ENCODE results near the gene C11orf16.
"Not testable (repeated sequence)": the region's sequence is repeated elsewhere in the genome, so short reads cannot be mapped to it uniquely, and the experiment has no call there.

The C11orf16 gene

DNA sequence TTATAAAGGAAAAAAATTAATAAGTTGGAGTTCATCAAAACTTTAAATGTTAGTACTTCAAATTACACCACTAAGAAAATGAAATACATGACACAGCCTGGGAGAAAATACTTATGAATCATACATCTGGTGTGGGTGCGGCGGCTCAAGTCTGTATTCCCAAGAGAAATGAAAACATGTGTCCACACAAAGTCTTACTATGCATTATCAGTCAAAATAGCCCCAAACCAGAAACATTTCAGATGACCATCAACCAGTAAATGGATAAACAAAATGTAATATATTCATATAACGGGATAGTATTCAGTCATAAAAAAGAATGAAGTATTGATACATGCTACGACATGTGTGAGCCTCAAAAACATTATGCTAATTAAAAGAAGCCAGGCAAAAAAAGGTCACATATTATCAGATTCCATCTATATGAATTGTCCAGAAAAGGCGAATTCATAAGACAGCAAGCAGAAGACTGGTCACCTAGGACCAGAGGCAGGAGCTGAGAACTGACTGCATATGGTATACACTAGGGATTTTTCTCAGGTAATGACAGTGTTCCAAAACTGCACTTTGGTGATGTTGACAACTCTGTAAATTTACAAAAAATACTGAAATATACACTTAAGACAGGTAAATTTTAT, 27.1 kb downstream of the C11orf16 start:
- Histone ChIP-seq H2AK5ac (ENCODE audit: low read depth, low read length) (no peak overlapping the region), H2AFZ (ENCODE audit: low read length) (no peak overlapping the region), H3K23ac (ENCODE audit: low read depth, low read length, poor library complexity) (no peak overlapping the region), H3K27ac (replicated peaks; ENCODE audit: low read length) (no peak overlapping the region), H3K4me1 (ENCODE audit: control insufficient read depth in 2 of 2, insufficient read depth in 1 of 2, low read depth in 1 of 2, low read length in 2 of 2) (peaks cover 4 to 6% of the 10 kb centered on the region in 2 donors), H3K9me3 (replicated peaks in 1 of 2; ENCODE audit: control insufficient read depth in 2 of 2, insufficient read depth in 1 of 2, low read depth in 1 of 2, low read length in 2 of 2) (peaks cover 0 to 2% of the 10 kb centered on the region in 2 donors), H3K79me1 (ENCODE audit: low read depth, low read length) (no peaks in the 10 kb centered on the region), H3K14ac (ENCODE audit: low read length) (no peak overlapping the region), H2BK120ac (ENCODE audit: low read depth, low read length) (no peak overlapping the region), H3K4me3 (ENCODE audit: low read length in 2 of 2) (no peak overlapping the region), H4K8ac (ENCODE audit: low read depth, low read length) (no peak overlapping the region), H3K18ac (ENCODE audit: low read length) (no peak overlapping the region), H3K9ac (ENCODE audit: low read depth, low read length, poor library complexity) (no peak overlapping the region), H2BK5ac (ENCODE audit: low read length) (no peak overlapping the region), H2BK12ac (ENCODE audit: low read length) (no peak overlapping the region), H2BK15ac (ENCODE audit: low read length) (no peak overlapping the region), H3K36me3 (replicated peaks in 1 of 2; ENCODE audit: control insufficient read depth in 2 of 2, insufficient read depth in 2 of 2, low read length in 2 of 2) (no peaks in the 10 kb centered on the region), H3K4me2 (ENCODE audit: insufficient read depth, low read length, poor library complexity, severe bottlenecking) (no peak overlapping the region), H3K4ac (ENCODE audit: low read length) (no peak overlapping the region), H4K91ac (ENCODE audit: low read depth, low read length, poor library complexity) (no peak overlapping the region), H3K27me3 (ENCODE audit: control insufficient read depth in 3 of 3, insufficient read depth in 3 of 3, low read depth in 1 of 3, low read length in 3 of 3) (peaks cover 0 to 13% (median 0%) of the 10 kb centered on the region in 3 experiments)
- WGBS, 2 donors (ENCODE audit: extremely low coverage in 2 of 2, insufficient read length in 2 of 2, insufficient replicate concordance in 1 of 2): no CpG with 5 or more reads among the region's 5 CpGs
- no peak for DNase-seq (ENCODE audit: low spot score)

DNA sequence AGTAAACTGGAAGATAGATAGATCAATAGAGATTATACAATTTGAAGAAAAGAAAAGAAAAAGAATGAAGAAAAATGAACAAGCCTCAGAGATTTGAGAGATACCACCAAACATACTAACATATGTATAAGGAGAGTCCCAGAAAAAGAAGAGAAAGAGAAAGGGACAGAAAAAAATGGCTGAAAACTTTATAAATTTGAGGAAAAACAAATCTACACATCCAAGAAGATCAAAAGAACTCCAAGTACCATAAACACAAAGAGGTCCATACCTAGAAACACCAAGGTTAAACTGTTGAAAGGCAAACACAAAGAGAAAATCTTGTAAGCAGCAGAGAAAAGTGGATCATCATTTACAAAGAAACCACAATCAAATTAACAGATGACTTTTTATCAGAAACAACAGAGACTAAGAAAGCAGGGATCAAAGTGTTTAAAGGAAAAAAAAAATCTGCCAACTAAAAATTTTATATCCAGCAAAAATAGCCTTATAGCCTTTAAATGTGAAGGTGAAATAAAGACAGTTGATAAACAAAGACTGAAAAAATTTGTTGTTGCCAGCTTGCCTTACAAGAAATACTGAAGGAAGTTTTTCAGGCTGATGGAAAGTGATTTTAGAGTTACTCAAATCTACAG, 33.5 kb downstream of the C11orf16 start:
- H3K79me1 ChIP-seq (ENCODE audit: low read depth, low read length): no peaks in the 10 kb centered on the region
- no peak overlapping the region for H3K27ac ChIP-seq (replicated peaks; ENCODE audit: low read length)
- H3K23ac ChIP-seq (ENCODE audit: low read depth, low read length, poor library complexity): no peak overlapping the region
- no peak overlapping the region for H2BK5ac ChIP-seq (ENCODE audit: low read length)
- no peak overlapping the region for H3K18ac ChIP-seq (ENCODE audit: low read length)
- H3K9me3 ChIP-seq (replicated peaks in 1 of 2; ENCODE audit: control insufficient read depth in 2 of 2, insufficient read depth in 1 of 2, low read depth in 1 of 2, low read length in 2 of 2): peaks cover 0 to 14% of the 10 kb centered on the region in 2 donors
- no peak overlapping the region for H2BK15ac ChIP-seq (ENCODE audit: low read length)
- H4K91ac ChIP-seq (ENCODE audit: low read depth, low read length, poor library complexity): no peak overlapping the region
- H3K4me1 ChIP-seq (ENCODE audit: control insufficient read depth in 2 of 2, insufficient read depth in 1 of 2, low read depth in 1 of 2, low read length in 2 of 2): no peaks in the 10 kb centered on the region
- H3K27me3 ChIP-seq (ENCODE audit: control insufficient read depth in 3 of 3, insufficient read depth in 3 of 3, low read depth in 1 of 3, low read length in 3 of 3): no peaks in the 10 kb centered on the region
- no peak for DNase-seq (ENCODE audit: low spot score)
- H2BK120ac ChIP-seq (ENCODE audit: low read depth, low read length): no peak overlapping the region
- no peaks in the 10 kb centered on the region for H3K36me3 ChIP-seq (replicated peaks in 1 of 2; ENCODE audit: control insufficient read depth in 2 of 2, insufficient read depth in 2 of 2, low read length in 2 of 2)
- H3K9ac ChIP-seq (ENCODE audit: low read depth, low read length, poor library complexity): no peak overlapping the region
- H2AK5ac ChIP-seq (ENCODE audit: low read depth, low read length): no peak overlapping the region
- no peak overlapping the region for H2BK12ac ChIP-seq (ENCODE audit: low read length)
- H2AFZ ChIP-seq (ENCODE audit: low read length): no peak overlapping the region
- no peak overlapping the region for H3K4me3 ChIP-seq (ENCODE audit: low read length in 2 of 2)
- H3K4ac ChIP-seq (ENCODE audit: low read length): no peak overlapping the region
- H4K8ac ChIP-seq (ENCODE audit: low read depth, low read length): no peak overlapping the region
- no peak overlapping the region for H3K14ac ChIP-seq (ENCODE audit: low read length)
- no peak overlapping the region for H3K4me2 ChIP-seq (ENCODE audit: insufficient read depth, low read length, poor library complexity, severe bottlenecking)

DNA sequence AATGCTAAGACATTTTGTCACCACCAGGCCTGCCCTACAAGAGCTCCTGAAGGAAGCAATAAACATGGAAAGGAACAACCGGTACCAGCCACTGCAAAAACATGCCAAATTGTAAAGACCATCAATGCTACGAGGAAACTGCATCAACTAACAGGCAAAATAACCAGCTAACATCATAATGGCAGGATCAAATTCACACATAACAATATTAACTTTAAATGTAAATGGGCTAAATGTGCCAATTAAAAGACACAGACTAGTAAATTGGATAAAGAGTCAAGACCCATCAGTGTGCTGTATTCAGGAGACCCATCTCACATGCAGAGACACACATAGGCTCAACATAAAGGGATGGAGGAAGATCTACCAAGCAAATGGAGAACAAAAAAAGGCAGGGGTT, 41.6 kb downstream of the C11orf16 start:
- not testable (repeated sequence) for H3K4me3 ChIP-seq (ENCODE audit: low read length in 2 of 2); H3K18ac ChIP-seq (ENCODE audit: low read length)
- no CpG with 5 or more reads among the region's 2 CpGs for WGBS, 2 donors (ENCODE audit: extremely low coverage in 2 of 2, insufficient read length in 2 of 2, insufficient replicate concordance in 1 of 2)

DNA sequence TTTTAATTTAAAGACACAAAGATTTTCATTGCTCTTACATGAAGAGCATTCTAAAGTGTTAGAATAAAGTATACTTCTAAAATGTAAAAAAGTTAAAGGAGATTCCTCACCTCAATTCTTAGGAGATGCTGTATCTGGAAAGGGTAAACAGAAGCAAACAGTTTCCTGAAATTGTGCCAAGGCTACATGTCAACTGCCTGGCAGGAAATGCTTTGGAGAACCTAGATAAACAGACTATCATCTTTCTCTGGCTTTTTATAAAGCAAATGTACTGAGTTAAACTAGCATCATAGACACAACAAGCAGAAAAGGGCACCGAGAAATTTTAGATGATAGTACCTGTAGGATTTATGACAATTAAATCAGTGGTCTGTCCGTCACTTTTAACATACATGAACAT, 46.4 kb downstream of the C11orf16 start:
- no peak overlapping the region for H3K4me3 ChIP-seq (ENCODE audit: low read length in 2 of 2)
- no peaks in the 10 kb centered on the region for H3K27me3 ChIP-seq (ENCODE audit: control insufficient read depth in 3 of 3, insufficient read depth in 3 of 3, low read depth in 1 of 3, low read length in 3 of 3)
- H3K9me3 ChIP-seq (replicated peaks in 1 of 2; ENCODE audit: control insufficient read depth in 2 of 2, insufficient read depth in 1 of 2, low read depth in 1 of 2, low read length in 2 of 2): peaks cover 2 to 4% of the 10 kb centered on the region in 2 donors
- H3K79me1 ChIP-seq (ENCODE audit: low read depth, low read length): no peaks in the 10 kb centered on the region
- no peak overlapping the region for H4K91ac ChIP-seq (ENCODE audit: low read depth, low read length, poor library complexity)
- H3K4ac ChIP-seq (ENCODE audit: low read length): no peak overlapping the region
- H2BK120ac ChIP-seq (ENCODE audit: low read depth, low read length): no peak overlapping the region
- WGBS, 2 donors (ENCODE audit: extremely low coverage in 2 of 2, insufficient read length in 2 of 2, insufficient replicate concordance in 1 of 2): no CpG with 5 or more reads among the region's 2 CpGs
- H3K18ac ChIP-seq (ENCODE audit: low read length): no peak overlapping the region
- no peak overlapping the region for H2BK5ac ChIP-seq (ENCODE audit: low read length)
- no peak for DNase-seq (ENCODE audit: low spot score)
- H3K27ac ChIP-seq (replicated peaks; ENCODE audit: low read length): no peak overlapping the region
- peaks cover 0 to 3% of the 10 kb centered on the region in 2 donors for H3K4me1 ChIP-seq (ENCODE audit: control insufficient read depth in 2 of 2, insufficient read depth in 1 of 2, low read depth in 1 of 2, low read length in 2 of 2)
- no peak overlapping the region for H2AK5ac ChIP-seq (ENCODE audit: low read depth, low read length)
- no peaks in the 10 kb centered on the region for H3K36me3 ChIP-seq (replicated peaks in 1 of 2; ENCODE audit: control insufficient read depth in 2 of 2, insufficient read depth in 2 of 2, low read length in 2 of 2)
- no peak overlapping the region for H3K23ac ChIP-seq (ENCODE audit: low read depth, low read length, poor library complexity)
- H2AFZ ChIP-seq (ENCODE audit: low read length): no peak overlapping the region
- no peak overlapping the region for H3K14ac ChIP-seq (ENCODE audit: low read length)
- no peak overlapping the region for H2BK15ac ChIP-seq (ENCODE audit: low read length)
- H3K9ac ChIP-seq (ENCODE audit: low read depth, low read length, poor library complexity): no peak overlapping the region
- no peak overlapping the region for H3K4me2 ChIP-seq (ENCODE audit: insufficient read depth, low read length, poor library complexity, severe bottlenecking)
- no peak overlapping the region for H4K8ac ChIP-seq (ENCODE audit: low read depth, low read length)
- no peak overlapping the region for H2BK12ac ChIP-seq (ENCODE audit: low read length)

More for the DNA sequence above, 41.6 kb downstream of the C11orf16 start:
- not testable (repeated sequence) for H3K4me1 ChIP-seq (ENCODE audit: control insufficient read depth in 2 of 2, insufficient read depth in 1 of 2, low read depth in 1 of 2, low read length in 2 of 2); H3K4ac ChIP-seq (ENCODE audit: low read length); H2BK5ac ChIP-seq (ENCODE audit: low read length); H4K8ac ChIP-seq (ENCODE audit: low read depth, low read length); DNase-seq (ENCODE audit: low spot score); H3K36me3 ChIP-seq (replicated peaks in 1 of 2; ENCODE audit: control insufficient read depth in 2 of 2, insufficient read depth in 2 of 2, low read length in 2 of 2); H3K9ac ChIP-seq (ENCODE audit: low read depth, low read length, poor library complexity); H3K79me1 ChIP-seq (ENCODE audit: low read depth, low read length); H2AK5ac ChIP-seq (ENCODE audit: low read depth, low read length); H3K4me2 ChIP-seq (ENCODE audit: insufficient read depth, low read length, poor library complexity, severe bottlenecking); H2BK120ac ChIP-seq (ENCODE audit: low read depth, low read length); H3K9me3 ChIP-seq (replicated peaks in 1 of 2; ENCODE audit: control insufficient read depth in 2 of 2, insufficient read depth in 1 of 2, low read depth in 1 of 2, low read length in 2 of 2); H2BK15ac ChIP-seq (ENCODE audit: low read length); H3K14ac ChIP-seq (ENCODE audit: low read length); H2AFZ ChIP-seq (ENCODE audit: low read length); H2BK12ac ChIP-seq (ENCODE audit: low read length); H3K23ac ChIP-seq (ENCODE audit: low read depth, low read length, poor library complexity); H3K27me3 ChIP-seq (ENCODE audit: control insufficient read depth in 3 of 3, insufficient read depth in 3 of 3, low read depth in 1 of 3, low read length in 3 of 3); H4K91ac ChIP-seq (ENCODE audit: low read depth, low read length, poor library complexity); H3K27ac ChIP-seq (replicated peaks; ENCODE audit: low read length)
